HG02623 (cell line): ENCODE measurements around the gene BPIFA3.

Source experiments
- ATAC-seq: cut with Tn5 transposase; IDR thresholded peaks from one replicate; pipeline ENCODE4 v1.9.1; 2021; ENCODE audit warnings: moderate library complexity; ENCODE audit not compliant: unreplicated experiment

The BPIFA3 gene

DNA sequence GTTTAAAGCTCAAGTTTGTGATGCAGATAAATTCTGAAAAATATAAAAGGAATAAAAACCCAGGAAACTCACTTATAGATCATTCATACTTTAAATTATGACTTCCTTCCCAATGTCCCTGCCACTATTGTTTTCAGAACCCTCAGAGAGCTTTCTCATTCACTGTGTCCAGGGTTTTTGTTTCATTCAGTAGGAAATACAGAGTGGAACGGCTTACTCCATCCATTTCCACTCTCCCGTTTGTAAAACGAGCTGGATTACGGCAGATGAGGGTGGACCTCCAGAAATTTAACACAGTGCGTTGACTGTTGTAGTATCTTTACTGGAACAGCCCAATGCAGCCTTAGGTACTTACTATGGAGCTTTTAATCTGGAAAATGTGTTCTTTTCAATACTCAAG, 42.2 kb downstream of the BPIFA3 start:
- ATAC-seq: no peak

DNA sequence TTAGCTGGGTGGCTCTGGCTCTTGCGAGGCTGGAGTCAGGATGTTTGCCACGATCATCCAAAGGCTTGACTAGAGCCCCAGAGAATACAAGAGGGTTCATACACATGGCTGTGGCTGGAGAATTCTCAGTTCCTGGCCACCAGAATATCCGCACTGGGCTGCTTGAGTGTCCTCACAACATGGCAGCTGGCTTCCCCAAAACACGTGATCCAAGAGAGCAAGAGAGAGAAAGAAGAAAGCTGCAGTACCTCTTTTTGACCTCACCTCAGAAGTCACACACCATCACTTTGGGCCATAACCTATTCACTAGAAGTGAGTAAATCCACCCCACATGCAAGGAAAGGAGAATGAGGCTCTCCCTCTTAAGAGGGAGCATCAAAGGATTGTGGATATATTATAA, 44.3 kb downstream of the BPIFA3 start:
- no peak for ATAC-seq

DNA sequence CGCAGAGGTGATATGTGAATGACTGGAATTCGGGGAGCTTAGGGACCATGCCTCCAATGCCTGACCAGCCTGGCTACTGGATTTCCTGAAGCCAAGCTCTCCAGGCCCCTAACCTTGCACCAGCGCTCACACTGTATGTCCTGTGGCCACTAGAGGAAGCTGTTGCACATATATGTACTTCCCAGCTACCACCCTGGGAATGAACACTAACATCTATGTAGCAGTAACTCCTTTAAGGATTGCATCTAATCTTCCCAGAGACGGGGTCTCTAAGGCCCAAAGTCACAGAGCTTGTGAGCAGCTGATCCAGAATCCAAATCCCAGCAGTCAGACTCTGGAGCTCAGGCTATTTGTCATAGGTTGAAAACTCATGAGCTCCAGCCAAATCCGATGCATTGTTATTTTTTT, 45.5 kb downstream of the BPIFA3 start:
- ATAC-seq: no peak

DNA sequence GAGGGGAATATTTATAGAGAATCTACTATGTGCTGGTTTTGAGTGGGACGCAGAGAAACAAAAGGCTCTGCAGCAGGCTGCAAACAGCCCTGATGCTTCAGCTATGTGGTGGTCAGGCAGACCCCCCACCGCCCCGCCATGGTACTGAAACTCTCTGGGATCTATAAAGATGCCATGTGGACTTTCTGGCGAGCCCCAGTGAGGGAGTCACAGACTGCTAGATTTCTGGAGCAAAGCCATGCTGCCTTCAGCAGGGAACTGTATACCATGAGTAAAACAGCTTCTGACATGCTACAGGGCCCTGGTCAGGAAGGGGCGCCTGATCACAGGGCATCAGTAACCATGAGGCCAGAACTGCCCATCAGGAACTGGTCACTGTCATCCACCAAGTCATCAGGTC, 46.6 kb downstream of the BPIFA3 start:
- no peak for ATAC-seq

DNA sequence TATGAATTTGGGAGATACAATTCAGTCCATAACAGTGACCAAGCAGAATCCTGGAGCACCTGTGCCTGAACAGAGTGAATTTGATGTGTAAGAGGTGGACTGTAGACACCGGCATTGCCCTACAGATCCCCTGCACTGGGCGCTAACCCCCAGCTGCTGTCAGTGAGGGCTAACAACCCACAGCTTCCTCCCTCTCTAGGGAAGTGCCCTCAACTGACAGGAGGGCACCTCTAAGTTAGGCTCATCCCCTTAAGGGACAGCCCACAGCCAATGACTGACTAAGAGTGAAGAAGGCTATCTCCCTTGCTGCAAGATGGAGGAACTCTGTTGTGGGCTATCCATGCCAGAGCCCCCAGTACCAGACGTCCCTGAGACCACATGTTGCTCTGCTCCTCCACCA, 50.5 kb downstream of the BPIFA3 start:
- no peak for ATAC-seq

DNA sequence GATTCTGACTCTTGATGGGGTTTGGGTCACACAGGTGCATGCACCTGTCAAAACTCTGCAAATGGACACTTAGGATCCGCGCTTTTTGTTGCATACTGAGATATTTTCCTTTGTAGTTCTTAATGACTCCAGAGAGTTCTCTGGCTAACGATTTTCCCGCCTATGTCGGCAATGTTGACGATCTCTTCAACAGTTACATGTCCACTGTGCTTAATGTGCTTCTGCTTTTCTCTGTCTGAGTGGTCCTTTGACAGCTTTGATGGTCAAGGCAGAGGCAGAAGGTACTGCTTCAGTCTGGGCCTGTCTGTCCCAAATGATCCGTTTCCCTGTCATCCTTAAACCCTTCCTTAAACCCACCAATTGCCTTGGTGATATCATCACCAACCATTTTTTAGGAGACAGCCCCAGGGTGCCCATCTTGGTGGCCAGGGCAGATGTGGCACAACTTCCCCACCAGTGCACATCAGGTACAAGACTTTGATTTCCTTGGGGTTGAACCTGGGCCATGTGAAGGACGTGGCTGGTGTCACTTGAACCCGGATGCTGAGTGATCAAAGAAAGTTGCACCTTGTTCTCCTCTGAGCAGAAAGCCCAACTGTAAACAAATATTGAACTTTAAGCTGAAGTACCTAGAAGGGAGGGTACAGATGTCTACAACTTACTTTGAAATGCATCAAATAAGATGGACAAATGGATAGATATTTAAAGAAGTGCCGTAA, 55.2 kb downstream of the BPIFA3 start:
- ATAC-seq: no peak

DNA sequence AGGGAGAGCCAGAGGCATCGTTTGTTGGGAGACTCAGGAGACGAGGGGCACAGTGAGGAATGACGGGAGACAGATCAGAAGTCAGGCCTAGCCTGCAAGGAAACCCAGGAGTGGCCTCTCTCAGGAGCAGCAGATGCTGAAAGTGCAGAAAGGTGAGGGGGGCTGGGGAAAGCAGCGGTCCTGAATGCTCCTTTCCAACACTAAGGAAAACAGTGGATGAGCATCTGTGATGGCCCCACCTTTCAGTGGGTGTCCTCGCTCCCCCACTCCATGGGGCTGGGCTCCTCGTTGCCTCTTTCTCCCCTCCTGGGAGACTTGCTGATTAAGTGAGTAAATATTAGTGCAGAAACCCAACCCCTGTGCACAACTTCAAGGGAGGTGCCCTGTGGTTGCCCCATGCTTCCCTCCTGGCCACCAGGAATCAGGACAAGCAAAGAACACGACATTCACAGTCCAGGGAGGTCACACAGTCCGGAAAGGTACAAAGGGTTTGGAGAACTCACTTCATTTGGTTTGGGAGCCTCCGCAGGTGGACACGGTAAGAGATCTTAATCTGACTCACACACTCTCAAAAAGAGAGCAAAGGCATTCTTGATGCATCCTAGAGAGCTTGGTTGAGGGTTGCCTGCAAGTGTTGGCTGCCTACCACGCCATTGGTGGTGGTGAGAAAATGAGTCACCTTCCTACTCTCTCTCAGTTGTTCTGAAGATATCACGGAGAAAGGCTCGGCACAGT, 56.1 kb downstream of the BPIFA3 start:
- no peak for ATAC-seq

DNA sequence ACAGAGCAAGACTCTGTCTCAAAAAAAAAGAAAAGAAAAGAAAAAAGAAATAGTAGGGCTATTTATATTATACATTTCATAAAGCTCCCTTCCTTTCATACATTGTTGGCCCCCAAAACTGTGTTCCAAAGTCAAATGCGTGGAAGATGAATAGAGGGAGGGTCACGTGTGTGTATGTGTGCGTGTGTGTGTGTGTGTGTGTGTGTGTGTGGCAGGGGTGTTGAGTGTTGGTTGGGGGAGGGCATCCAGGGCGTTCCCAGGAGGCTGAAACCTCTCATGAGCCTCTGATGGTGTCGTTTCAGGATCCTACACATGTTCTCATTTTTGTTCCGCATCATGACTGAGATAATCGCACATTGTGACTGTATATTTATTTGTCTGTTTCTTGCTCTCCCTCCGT, 58.1 kb downstream of the BPIFA3 start:
- ATAC-seq: no peak

DNA sequence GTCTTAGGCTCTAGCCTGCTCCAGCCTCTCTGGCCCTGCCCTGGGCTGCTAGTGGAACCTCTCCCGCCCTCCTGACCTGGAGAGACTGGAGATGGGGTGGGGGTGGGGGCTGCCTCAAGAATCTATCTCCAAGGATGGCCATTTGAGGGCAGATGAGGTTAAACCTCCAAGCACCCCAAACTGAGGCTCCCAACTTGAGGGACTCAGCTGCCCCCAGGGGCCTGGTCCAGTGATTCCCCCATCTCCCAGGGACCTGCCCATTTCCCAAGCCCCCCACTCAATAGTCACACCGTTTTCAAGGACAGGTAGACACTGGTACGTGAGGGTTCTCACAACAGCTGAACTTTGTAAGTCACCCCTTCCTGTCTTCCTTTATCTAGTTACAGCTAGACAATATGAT, 58.7 kb downstream of the BPIFA3 start:
- ATAC-seq: no peak

DNA sequence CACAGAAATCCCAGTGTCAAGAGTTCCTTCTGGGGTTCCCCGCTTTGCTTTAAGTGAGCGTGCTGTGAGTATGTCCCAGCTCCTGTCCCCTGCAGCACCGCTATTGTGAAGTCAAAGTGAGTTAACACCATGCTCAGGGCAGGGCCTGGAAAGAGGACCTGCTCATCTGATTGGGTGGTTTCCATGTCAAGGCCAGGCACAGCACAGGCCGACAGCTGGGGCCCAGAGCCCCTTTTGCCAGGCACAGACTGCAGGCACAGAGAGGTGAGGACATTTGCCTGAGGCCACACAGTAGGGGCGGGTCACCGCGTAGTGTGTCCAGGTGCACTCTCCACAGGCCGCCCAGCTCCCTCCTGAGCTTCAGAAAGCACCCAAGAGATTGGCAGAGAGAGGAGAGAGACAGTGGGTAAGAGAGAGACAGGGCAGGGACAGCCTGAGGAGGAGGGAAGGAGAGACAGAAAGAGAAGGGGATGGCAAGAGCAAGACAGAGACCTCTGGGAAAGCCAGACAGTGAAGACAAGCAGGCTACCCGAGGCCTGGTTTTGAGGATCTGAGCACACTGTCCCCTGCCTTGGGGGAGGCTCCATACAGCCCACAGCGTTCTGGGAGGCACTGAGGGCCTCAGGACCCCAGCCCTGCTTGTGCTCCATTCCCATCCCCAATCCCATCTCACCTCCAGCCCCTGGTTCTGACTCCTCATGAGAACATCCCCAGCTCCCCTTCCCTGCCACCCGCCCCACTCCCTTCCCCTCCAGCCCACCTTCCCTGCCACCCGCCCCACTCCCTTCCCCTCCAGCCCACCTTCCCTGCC, 59.4 kb downstream of the BPIFA3 start:
- no peak for ATAC-seq
